Raji (cell line): ENCODE measurements around the gene STT3B.

ENCODE experiments used
- POLR2A ChIP-seq: IDR thresholded peaks from 2 replicates; pipeline ENCODE4 v1.6.1; 2011; ENCODE audit warnings: low read depth, low read length, control low read depth; ENCODE audit not compliant: insufficient read depth

STT3B gene

DNA sequence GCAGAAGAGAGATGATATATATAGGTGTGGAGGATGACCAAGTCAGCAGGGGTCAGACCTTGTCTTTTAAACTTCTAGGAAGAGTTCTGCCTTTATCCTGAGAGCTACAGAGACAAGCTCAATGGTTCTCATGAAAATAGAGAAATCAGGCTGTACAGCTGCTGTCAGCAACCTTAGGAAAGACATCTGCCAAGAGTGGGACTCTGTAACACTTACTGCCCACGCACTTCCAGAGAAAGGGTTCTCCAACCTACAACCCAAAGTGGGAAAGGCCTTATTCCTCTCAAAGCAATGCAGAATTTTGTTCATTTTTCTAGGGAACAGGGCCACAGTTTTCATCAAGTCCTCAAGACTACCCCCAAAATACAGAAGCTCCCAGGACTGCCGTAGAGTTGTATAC, 138.7 kb downstream of the STT3B start:
- TF ChIP-seq POLR2A: no peak

DNA sequence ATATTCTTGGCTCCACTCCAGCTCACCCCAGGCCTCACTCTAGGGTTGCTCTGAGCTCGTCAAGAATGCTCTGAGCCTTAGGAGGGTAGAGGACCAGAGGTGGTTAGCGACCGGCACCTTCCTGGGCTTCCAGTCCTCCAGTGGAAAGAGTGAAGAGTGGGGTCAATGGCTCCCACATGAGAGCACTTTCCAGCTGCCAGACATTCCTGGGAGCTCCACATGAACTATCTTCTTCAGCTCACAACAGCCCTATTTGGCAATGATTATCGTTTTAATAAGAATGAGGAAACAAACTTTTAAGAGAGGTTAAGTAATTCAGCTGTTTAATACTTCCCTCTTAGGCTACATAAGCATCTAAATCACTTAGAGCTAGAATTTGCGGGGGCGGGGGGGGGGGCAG, 139.3 kb downstream of the STT3B start:
- no peak for TF ChIP-seq POLR2A

DNA sequence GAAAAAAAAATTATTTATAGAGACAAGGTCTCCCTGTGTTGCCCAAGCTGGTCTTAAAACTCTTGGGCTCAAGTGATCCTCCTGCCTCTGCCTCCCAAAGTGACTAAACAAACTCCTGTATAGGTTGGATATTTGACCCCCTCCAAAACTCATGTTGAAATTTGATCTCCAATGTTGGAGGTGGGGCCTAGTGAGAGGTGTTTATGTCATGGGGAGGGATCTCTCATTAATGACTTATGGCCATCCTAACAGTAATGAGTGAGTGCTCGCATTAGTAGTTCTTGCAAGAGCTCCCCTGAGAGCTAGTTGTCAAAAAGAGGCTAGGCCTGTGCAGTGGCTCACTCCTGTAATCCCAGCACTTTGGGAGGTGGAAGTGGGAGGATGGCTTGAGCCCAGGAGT, 141.2 kb downstream of the STT3B start:
- no peak for TF ChIP-seq POLR2A

DNA sequence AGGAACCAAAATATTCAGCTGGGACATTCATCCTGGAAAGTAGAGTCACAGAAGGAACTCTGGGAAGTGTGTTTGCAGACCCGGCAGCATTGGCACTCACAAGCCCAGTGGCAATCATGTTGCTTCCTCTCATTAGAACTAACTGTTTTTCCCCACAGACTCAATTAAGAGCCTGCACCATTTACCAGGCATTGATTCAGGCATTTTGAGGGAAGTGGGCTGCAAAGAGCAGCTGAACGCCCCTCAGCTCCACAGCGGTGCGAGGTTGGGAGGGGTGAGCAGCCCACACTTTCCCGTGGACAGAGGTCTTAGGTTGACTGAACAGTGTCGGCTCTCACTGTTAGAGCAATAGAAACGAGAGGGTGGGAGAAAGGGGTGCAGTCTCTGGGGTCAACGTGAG, 143.8 kb downstream of the STT3B start:
- TF ChIP-seq POLR2A: no peak

DNA sequence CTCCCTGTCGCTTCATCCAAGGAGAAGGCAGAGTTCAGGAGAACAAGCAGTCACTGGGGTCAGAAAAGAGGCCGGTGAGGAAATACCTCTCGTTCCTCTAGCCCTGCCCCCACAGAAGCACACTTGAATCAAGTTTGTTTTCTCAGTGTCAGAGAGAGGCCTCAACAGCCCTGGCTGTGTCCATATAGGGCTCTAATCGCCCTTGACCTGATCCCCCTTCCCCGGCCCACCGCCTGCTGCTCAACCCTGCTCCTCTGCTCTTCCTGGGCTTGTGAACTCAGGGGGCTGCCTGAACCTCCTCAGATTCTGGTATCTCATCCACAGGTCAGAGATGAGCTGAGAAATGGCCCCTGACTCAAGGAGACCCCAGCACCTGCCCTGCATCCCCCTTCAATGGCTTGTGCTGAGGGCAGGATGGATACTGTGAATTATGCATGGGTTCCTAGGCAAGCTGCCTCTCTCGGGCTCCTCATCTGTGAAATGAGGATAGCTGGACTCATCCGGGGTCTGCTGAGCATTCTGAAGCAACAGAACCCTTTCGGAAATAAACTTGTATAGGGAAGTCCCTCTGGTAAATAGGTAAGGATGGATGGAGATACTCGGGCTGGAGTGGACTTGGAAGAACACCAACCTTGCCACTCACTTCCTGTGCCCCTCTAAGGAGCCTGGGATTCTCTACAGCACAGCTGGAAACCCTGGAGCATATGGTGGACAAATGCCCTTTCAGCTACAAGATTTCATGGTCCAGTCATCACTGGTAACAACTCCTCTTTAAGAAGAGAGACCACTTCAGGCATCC, 147.5 kb downstream of the STT3B start:
- TF ChIP-seq POLR2A: no peak
